ENCODE results near the gene OR7C2. TPM values are rescaled to one million over a fixed set of nuclear protein-coding genes. Genes with fewer than 3 reads are reported as not detected.

The OR7C2 gene
- total RNA-seq (not detected), polyA plus RNA-seq (not detected), total RNA-seq (not detected)

- no peak for DNase-seq
- Histone ChIP-seq H3K27me3 (ENCODE audit: control insufficient read depth in 2 of 2, insufficient read depth in 2 of 2, low read length in 2 of 2) (no peaks in the 10 kb centered on the region), H3K36me3 (ENCODE audit: control insufficient read depth in 2 of 3, insufficient read depth in 3 of 3, low read length in 3 of 3) (no peaks in the 10 kb centered on the region), H3K4me3 (ENCODE audit: low read length) (no peak within 1 kb of the TSS), H3K27ac (ENCODE audit: low read depth, low read length) (no peak within 1 kb of the TSS), H3K4me1 (ENCODE audit: control insufficient read depth in 2 of 2, insufficient read depth in 2 of 2, low read length in 2 of 2) (no peaks in the 10 kb centered on the region), H3K9me3 (ENCODE audit: control insufficient read depth in 2 of 3, low read length in 3 of 3) (no peaks in the 10 kb centered on the region)
- Mint-ChIP-seq H3K36me3 (no peaks in the 10 kb centered on the region), H3K4me1 (peaks cover 0 to 17% (median 11%) of the 10 kb centered on the region in 7 donors), H3K27me3 (peaks cover 0 to 12% (median 6%) of the 10 kb centered on the region in 5 donors), H3K27ac (peak within 1 kb of the TSS in 1 of 9 donors; percentile 21), H3K9me3 (no peaks in the 10 kb centered on the region), H3K4me3 (no peak within 1 kb of the TSS)
- ATAC-seq, result no peak
- ChIA-PET CTCF (no interaction called here), POLR2A (no interaction called here)
- intact Hi-C loops (cut with micrococcal nuclease), result no loop called here
Measured at GRCh38 chr19:14941189-14941588, at the start of gene OR7C2. Gene OR7C2 (plus strand): TSS chr19:14941489. CDS start chr19:14941489, 0 bp downstream.

GRCh38 chr19:14901675-14902260 lies 39.5 kb upstream of the OR7C2 start:
- no peaks in the 10 kb centered on the region for H3K9me3 Mint-ChIP-seq
- H3K4me1 Mint-ChIP-seq, result no peaks in the 10 kb centered on the region
- ChIA-PET POLR2A (no interaction called here), CTCF (no interaction called here)
- ATAC-seq (no peak), DNase-seq (no peak)
- H3K4me3 Mint-ChIP-seq, result no peak overlapping the region
- H3K27me3 ChIP-seq (ENCODE audit: control insufficient read depth in 2 of 2, insufficient read depth in 2 of 2, low read length in 2 of 2), result no peaks in the 10 kb centered on the region
- H3K36me3 ChIP-seq (ENCODE audit: control insufficient read depth in 2 of 3, insufficient read depth in 3 of 3, low read length in 3 of 3), result no peaks in the 10 kb centered on the region
- H3K27ac Mint-ChIP-seq, result no peak overlapping the region
- no peak overlapping the region for H3K27ac ChIP-seq (ENCODE audit: low read depth, low read length)
- intact Hi-C loops (cut with micrococcal nuclease), result no loop called here
- no peak overlapping the region for H3K4me3 ChIP-seq (ENCODE audit: low read length)
- H3K9me3 ChIP-seq (ENCODE audit: control insufficient read depth in 2 of 3, low read length in 3 of 3), result no peaks in the 10 kb centered on the region
- H3K36me3 Mint-ChIP-seq, result no peaks in the 10 kb centered on the region
- peaks cover 6 to 68% (median 55%) of the 10 kb centered on the region in 5 donors for H3K27me3 Mint-ChIP-seq
- no peaks in the 10 kb centered on the region for H3K4me1 ChIP-seq (ENCODE audit: control insufficient read depth in 2 of 2, insufficient read depth in 2 of 2, low read length in 2 of 2)

GRCh38 chr19:14906711-14907110 lies 34.6 kb upstream of the OR7C2 start:
- peaks cover 6 to 54% (median 27%) of the 10 kb centered on the region in 5 donors for H3K27me3 Mint-ChIP-seq
- intact Hi-C loops (cut with micrococcal nuclease), result no loop called here
- CTCF ChIA-PET, result no interaction called here

GRCh38 chr19:14915116-14915515 lies 26.2 kb upstream of the OR7C2 start:
- H3K4me1 ChIP-seq (ENCODE audit: control insufficient read depth in 2 of 2, insufficient read depth in 2 of 2, low read length in 2 of 2), result no peaks in the 10 kb centered on the region
- Mint-ChIP-seq H3K4me3 (no peak overlapping the region), H3K4me1 (no peaks in the 10 kb centered on the region), H3K36me3 (peaks cover 0 to 7% (median 0%) of the 10 kb centered on the region in 5 donors), H3K27ac (no peak overlapping the region), H3K27me3 (peaks cover 0 to 63% (median 57%) of the 10 kb centered on the region in 5 donors), H3K9me3 (peaks cover 0 to 21% (median 8%) of the 10 kb centered on the region in 11 donors)
- no peaks in the 10 kb centered on the region for H3K27me3 ChIP-seq (ENCODE audit: control insufficient read depth in 2 of 2, insufficient read depth in 2 of 2, low read length in 2 of 2)
- H3K27ac ChIP-seq (ENCODE audit: low read depth, low read length), result no peak overlapping the region
- ChIA-PET CTCF (no interaction called here), POLR2A (no interaction called here)
- H3K4me3 ChIP-seq (ENCODE audit: low read length), result no peak overlapping the region
- H3K9me3 ChIP-seq (ENCODE audit: control insufficient read depth in 2 of 3, low read length in 3 of 3), result no peaks in the 10 kb centered on the region
- intact Hi-C loops (cut with micrococcal nuclease), result no loop called here
- DNase-seq, result no peak
- ATAC-seq, result no peak
- no peaks in the 10 kb centered on the region for H3K36me3 ChIP-seq (ENCODE audit: control insufficient read depth in 2 of 3, insufficient read depth in 3 of 3, low read length in 3 of 3)

More at GRCh38 chr19:14906711-14907110, 34.6 kb upstream of the OR7C2 start:
- Mint-ChIP-seq H3K4me3 (no peak overlapping the region), H3K9me3 (no peaks in the 10 kb centered on the region), H3K36me3 (no peaks in the 10 kb centered on the region), H3K4me1 (no peaks in the 10 kb centered on the region), H3K27ac (no peak overlapping the region)
- Histone ChIP-seq H3K27me3 (ENCODE audit: control insufficient read depth in 2 of 2, insufficient read depth in 2 of 2, low read length in 2 of 2) (no peaks in the 10 kb centered on the region), H3K27ac (ENCODE audit: low read depth, low read length) (no peak overlapping the region), H3K4me3 (ENCODE audit: low read length) (no peak overlapping the region), H3K9me3 (ENCODE audit: control insufficient read depth in 2 of 3, low read length in 3 of 3) (no peaks in the 10 kb centered on the region), H3K4me1 (ENCODE audit: control insufficient read depth in 2 of 2, insufficient read depth in 2 of 2, low read length in 2 of 2) (no peaks in the 10 kb centered on the region), H3K36me3 (ENCODE audit: control insufficient read depth in 2 of 3, insufficient read depth in 3 of 3, low read length in 3 of 3) (no peaks in the 10 kb centered on the region)
- ATAC-seq, result no peak
- DNase-seq, result no peak
- POLR2A ChIA-PET, result no interaction called here

- H3K27ac Mint-ChIP-seq, result no peak overlapping the region
- POLR2A ChIA-PET, result no interaction called here
- CTCF ChIA-PET, result no interaction called here
- intact Hi-C loops (cut with micrococcal nuclease), result no loop called here
- no peaks in the 10 kb centered on the region for H3K4me1 Mint-ChIP-seq
- no peak for ATAC-seq
- H3K4me3 Mint-ChIP-seq, result no peak overlapping the region
- no peak for DNase-seq
- peaks cover 0 to 21% (median 8%) of the 10 kb centered on the region in 11 donors for H3K9me3 Mint-ChIP-seq
- no peaks in the 10 kb centered on the region for H3K27me3 ChIP-seq (ENCODE audit: control insufficient read depth in 2 of 2, insufficient read depth in 2 of 2, low read length in 2 of 2)
- no peak overlapping the region for H3K27ac ChIP-seq (ENCODE audit: low read depth, low read length)
- H3K4me1 ChIP-seq (ENCODE audit: control insufficient read depth in 2 of 2, insufficient read depth in 2 of 2, low read length in 2 of 2), result no peaks in the 10 kb centered on the region
- H3K36me3 ChIP-seq (ENCODE audit: control insufficient read depth in 2 of 3, insufficient read depth in 3 of 3, low read length in 3 of 3), result no peaks in the 10 kb centered on the region
- H3K36me3 Mint-ChIP-seq, result peaks cover 0 to 7% (median 0%) of the 10 kb centered on the region in 5 donors
- H3K9me3 ChIP-seq (ENCODE audit: control insufficient read depth in 2 of 3, low read length in 3 of 3), result no peaks in the 10 kb centered on the region
- peaks cover 0 to 60% (median 52%) of the 10 kb centered on the region in 5 donors for H3K27me3 Mint-ChIP-seq
- H3K4me3 ChIP-seq (ENCODE audit: low read length), result no peak overlapping the region
Measured at GRCh38 chr19:14916848-14917247, 24.4 kb upstream of the OR7C2 start.

GRCh38 chr19:14933506-14933905 lies 7.8 kb upstream of the OR7C2 start:
- Mint-ChIP-seq H3K4me3 (no peak overlapping the region), H3K36me3 (peaks cover 0 to 5% (median 4%) of the 10 kb centered on the region in 5 donors), H3K27ac (no peak overlapping the region), H3K4me1 (no peaks in the 10 kb centered on the region), H3K9me3 (peaks cover 0 to 12% (median 2%) of the 10 kb centered on the region in 11 donors), H3K27me3 (peaks cover 6 to 48% (median 31%) of the 10 kb centered on the region in 5 donors)
- H3K9me3 ChIP-seq (ENCODE audit: control insufficient read depth in 2 of 3, low read length in 3 of 3), result no peaks in the 10 kb centered on the region
- intact Hi-C loops (cut with micrococcal nuclease), result no loop called here
- no peak overlapping the region for H3K4me3 ChIP-seq (ENCODE audit: low read length)
- CTCF ChIA-PET, result no interaction called here
- no peaks in the 10 kb centered on the region for H3K27me3 ChIP-seq (ENCODE audit: control insufficient read depth in 2 of 2, insufficient read depth in 2 of 2, low read length in 2 of 2)
- DNase-seq (no peak), ATAC-seq (no peak)
- no peaks in the 10 kb centered on the region for H3K36me3 ChIP-seq (ENCODE audit: control insufficient read depth in 2 of 3, insufficient read depth in 3 of 3, low read length in 3 of 3)
- no peak overlapping the region for H3K27ac ChIP-seq (ENCODE audit: low read depth, low read length)
- POLR2A ChIA-PET, result no interaction called here
- no peaks in the 10 kb centered on the region for H3K4me1 ChIP-seq (ENCODE audit: control insufficient read depth in 2 of 2, insufficient read depth in 2 of 2, low read length in 2 of 2)

- Mint-ChIP-seq H3K9me3 (no peaks in the 10 kb centered on the region), H3K27me3 (peaks cover 0 to 15% (median 8%) of the 10 kb centered on the region in 5 donors), H3K27ac (no peak overlapping the region), H3K36me3 (no peaks in the 10 kb centered on the region), H3K4me1 (peaks cover 0 to 17% (median 11%) of the 10 kb centered on the region in 7 donors), H3K4me3 (no peak overlapping the region)
- intact Hi-C loops (cut with micrococcal nuclease), result no loop called here
- Histone ChIP-seq H3K36me3 (ENCODE audit: control insufficient read depth in 2 of 3, insufficient read depth in 3 of 3, low read length in 3 of 3) (no peaks in the 10 kb centered on the region), H3K4me1 (ENCODE audit: control insufficient read depth in 2 of 2, insufficient read depth in 2 of 2, low read length in 2 of 2) (no peaks in the 10 kb centered on the region), H3K27ac (ENCODE audit: low read depth, low read length) (no peak overlapping the region), H3K4me3 (ENCODE audit: low read length) (no peak overlapping the region), H3K9me3 (ENCODE audit: control insufficient read depth in 2 of 3, low read length in 3 of 3) (no peaks in the 10 kb centered on the region), H3K27me3 (ENCODE audit: control insufficient read depth in 2 of 2, insufficient read depth in 2 of 2, low read length in 2 of 2) (no peaks in the 10 kb centered on the region)
- ChIA-PET POLR2A (no interaction called here), CTCF (no interaction called here)
- DNase-seq (no peak), ATAC-seq (no peak)
Measured at GRCh38 chr19:14940266-14940665, 1.0 kb upstream of the OR7C2 start.

All from naive thymus-derived CD4-positive, alpha-beta T cell (primary cell).